ENCODE measurements around the gene OR2AK2.

DNA sequence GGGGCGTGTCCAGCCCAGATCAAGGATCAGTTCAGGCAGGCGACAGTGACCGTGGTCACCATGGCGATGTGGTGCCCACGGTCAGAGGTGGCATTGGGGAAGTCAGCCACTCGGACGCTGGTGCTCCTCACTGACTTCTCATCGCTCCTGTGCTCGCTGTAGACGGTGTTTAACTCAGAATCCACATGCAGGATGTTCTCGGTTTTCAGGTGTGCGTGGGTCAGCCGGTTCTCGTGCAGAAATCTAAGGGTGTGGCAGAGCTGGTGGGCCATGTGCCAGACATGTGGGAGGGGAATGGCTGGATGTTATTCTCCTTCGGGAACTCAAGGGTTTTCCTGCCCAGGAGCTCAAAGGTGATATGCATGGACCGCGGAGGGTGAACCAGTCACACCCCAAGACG is 28.6 kb upstream of the OR2AK2 start:
- TF ChIP-seq, protein P1, sequence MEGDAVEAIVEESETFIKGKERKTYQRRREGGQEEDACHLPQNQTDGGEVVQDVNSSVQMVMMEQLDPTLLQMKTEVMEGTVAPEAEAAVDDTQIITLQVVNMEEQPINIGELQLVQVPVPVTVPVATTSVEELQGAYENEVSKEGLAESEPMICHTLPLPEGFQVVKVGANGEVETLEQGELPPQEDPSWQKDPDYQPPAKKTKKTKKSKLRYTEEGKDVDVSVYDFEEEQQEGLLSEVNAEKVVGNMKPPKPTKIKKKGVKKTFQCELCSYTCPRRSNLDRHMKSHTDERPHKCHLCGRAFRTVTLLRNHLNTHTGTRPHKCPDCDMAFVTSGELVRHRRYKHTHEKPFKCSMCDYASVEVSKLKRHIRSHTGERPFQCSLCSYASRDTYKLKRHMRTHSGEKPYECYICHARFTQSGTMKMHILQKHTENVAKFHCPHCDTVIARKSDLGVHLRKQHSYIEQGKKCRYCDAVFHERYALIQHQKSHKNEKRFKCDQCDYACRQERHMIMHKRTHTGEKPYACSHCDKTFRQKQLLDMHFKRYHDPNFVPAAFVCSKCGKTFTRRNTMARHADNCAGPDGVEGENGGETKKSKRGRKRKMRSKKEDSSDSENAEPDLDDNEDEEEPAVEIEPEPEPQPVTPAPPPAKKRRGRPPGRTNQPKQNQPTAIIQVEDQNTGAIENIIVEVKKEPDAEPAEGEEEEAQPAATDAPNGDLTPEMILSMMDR (IDR thresholded peaks at IDR 0.05): no peak
- TF ChIP-seq POLR2A (IDR thresholded peaks at IDR 0.05; ENCODE audit: low read depth): no peak
